ENCODE results near the gene COL23A1.

The COL23A1 gene

GRCh38 chr5:178533136-178533535, 57.1 kb downstream of the COL23A1 start:
- Histone ChIP-seq H3K4me1 (ENCODE audit: control insufficient read depth, insufficient read depth, low read length) (no peaks in the 10 kb centered on the region), H3K9me3 (ENCODE audit: control insufficient read depth, insufficient read depth, low read depth, low read length) (no peaks in the 10 kb centered on the region), H3K27ac (ENCODE audit: extremely low read depth, low read depth, low read length) (no peak overlapping the region), H3K36me3 (ENCODE audit: control insufficient read depth in 2 of 2, insufficient read depth in 1 of 2, low read length in 2 of 2) (no peaks in the 10 kb centered on the region), H3K4me3 (ENCODE audit: low read depth, low read length) (no peak overlapping the region)
- ChIA-PET POLR2A (no interaction called here), CTCF (no interaction called here)
- no peak for TF ChIP-seq ATF2 (tag by site-specific recombination; IDR thresholded peaks at IDR 0.05; ENCODE audit: low read depth)
- no peak for TF ChIP-seq ZNF624 (tag by site-specific recombination; IDR thresholded peaks at IDR 0.05)
- TF ChIP-seq ZNF777 (tag by site-specific recombination; IDR thresholded peaks at IDR 0.05; ENCODE audit: borderline replicate concordance): no peak
- no peak for TF ChIP-seq BCL11B (tag by site-specific recombination; IDR thresholded peaks at IDR 0.05; ENCODE audit: low read depth)
- no peak for TF ChIP-seq ZNF830 (tag by site-specific recombination; IDR thresholded peaks at IDR 0.05; ENCODE audit: low read depth)
- no peak for TF ChIP-seq ZBTB7A (tag by site-specific recombination; IDR thresholded peaks at IDR 0.05; ENCODE audit: low read depth)
- TF ChIP-seq ZNF138 (tag by site-specific recombination; IDR thresholded peaks at IDR 0.05; ENCODE audit: borderline replicate concordance): no peak
- no peak for TF ChIP-seq ZNF426 (tag by site-specific recombination; IDR thresholded peaks at IDR 0.05)
- no peak for TF ChIP-seq ZNF449 (tag by site-specific recombination; IDR thresholded peaks at IDR 0.05)
- no peak for TF ChIP-seq ZNF501 (tag by site-specific recombination; IDR thresholded peaks at IDR 0.05)
- TF ChIP-seq ZNF692 (tag by site-specific recombination; IDR thresholded peaks at IDR 0.05): no peak
- no peak for TF ChIP-seq ZNF544 (tag by site-specific recombination; IDR thresholded peaks at IDR 0.05)
- TF ChIP-seq ZNF707 (tag by site-specific recombination; IDR thresholded peaks at IDR 0.05): no peak
- TF ChIP-seq ZNF473 (tag by site-specific recombination; IDR thresholded peaks at IDR 0.05): no peak
- TF ChIP-seq ZNF155 (tag by site-specific recombination; IDR thresholded peaks at IDR 0.05): no peak
- TF ChIP-seq ZFP37 (tag by site-specific recombination; IDR thresholded peaks at IDR 0.05): no peak
- no peak for TF ChIP-seq ZNF132 (tag by site-specific recombination; IDR thresholded peaks at IDR 0.05; ENCODE audit: borderline replicate concordance)

- Histone ChIP-seq H3K4me3 (ENCODE audit: low read depth, low read length) (no peak overlapping the region), H3K9me3 (ENCODE audit: control insufficient read depth, insufficient read depth, low read depth, low read length) (no peaks in the 10 kb centered on the region), H3K27ac (ENCODE audit: extremely low read depth, low read depth, low read length) (no peak overlapping the region), H3K4me1 (ENCODE audit: control insufficient read depth, insufficient read depth, low read length) (no peaks in the 10 kb centered on the region), H3K36me3 (ENCODE audit: control insufficient read depth in 2 of 2, insufficient read depth in 1 of 2, low read length in 2 of 2) (no peaks in the 10 kb centered on the region)
- ChIA-PET CTCF (no interaction called here), POLR2A (no interaction called here)
- TF ChIP-seq ZIC2 (tag by site-specific recombination; IDR thresholded peaks at IDR 0.05): no peak
- TF ChIP-seq ZNF610 (tag by site-specific recombination; IDR thresholded peaks at IDR 0.05; ENCODE audit: borderline replicate concordance): no peak
- no peak for TF ChIP-seq ZNF121 (tag by site-specific recombination; IDR thresholded peaks at IDR 0.05)
Observed at GRCh38 chr5:178532666-178533065, 57.5 kb downstream of the COL23A1 start.

GRCh38 chr5:178532236-178532635, 58.0 kb downstream of the COL23A1 start:
- CTCF ChIA-PET: no interaction called here
- no peak for TF ChIP-seq GLI2 (tag by site-specific recombination; IDR thresholded peaks at IDR 0.05; ENCODE audit: borderline replicate concordance, low read depth)
- TF ChIP-seq ZNF548 (tag by site-specific recombination; IDR thresholded peaks at IDR 0.05): no peak
- no peak for TF ChIP-seq GFI1B (tag by site-specific recombination; IDR thresholded peaks at IDR 0.05)
- TF ChIP-seq ZNF510 (tag by site-specific recombination; IDR thresholded peaks at IDR 0.05; ENCODE audit: insufficient replicate concordance): no peak
- no peak for TF ChIP-seq ZNF664 (tag by site-specific recombination; IDR thresholded peaks at IDR 0.05)
- TF ChIP-seq ZNF274 (IDR thresholded peaks at IDR 0.05; ENCODE audit: low read length): no peak
- no peak for TF ChIP-seq ZNF274 (tag by site-specific recombination; IDR thresholded peaks at IDR 0.05; ENCODE audit: borderline replicate concordance)
- no peak for TF ChIP-seq ZFP69B (tag by site-specific recombination; IDR thresholded peaks at IDR 0.05)
- no peak for TF ChIP-seq FEZF1 (tag by site-specific recombination; IDR thresholded peaks at IDR 0.05)
- no peak for TF ChIP-seq SETDB1 (IDR thresholded peaks at IDR 0.05; ENCODE audit: insufficient read length, low read length)

More at GRCh38 chr5:178532236-178532635, 58.0 kb downstream of the COL23A1 start:
- H3K9me3 ChIP-seq (ENCODE audit: control insufficient read depth, insufficient read depth, low read depth, low read length): no peaks in the 10 kb centered on the region
- H3K4me3 ChIP-seq (ENCODE audit: low read depth, low read length): no peak overlapping the region
- no peaks in the 10 kb centered on the region for H3K36me3 ChIP-seq (ENCODE audit: control insufficient read depth in 2 of 2, insufficient read depth in 1 of 2, low read length in 2 of 2)
- POLR2A ChIA-PET: no interaction called here
- no peak overlapping the region for H3K27ac ChIP-seq (ENCODE audit: extremely low read depth, low read depth, low read length)
- no peaks in the 10 kb centered on the region for H3K4me1 ChIP-seq (ENCODE audit: control insufficient read depth, insufficient read depth, low read length)

All from HEK293 (cell line).